COLO668 (cell line): ENCODE results near the gene STRBP.
A peak's percentile ranks its signal among the peaks of the same experiment; 100 is the strongest.
"Not testable (repeated sequence)": the region's sequence is repeated elsewhere in the genome, so short reads cannot be mapped to it uniquely, and the experiment has no call there.

ENCODE experiments used
- DNase-seq: peaks from one replicate; lab custom pipeline; 2025; ENCODE audit not compliant: unreplicated experiment; lab: John Stamatoyannopoulos, UW

STRBP gene

GRCh38 chr9:123268465-123269259 lies at the start of gene STRBP:
Gene STRBP (minus strand): TSS chr9:123268586. CDS start chr9:123184134, 84,452 bp downstream.
- DNase-seq, result peak; percentile 97

- no peak for DNase-seq
These were observed 47.8 kb upstream of the STRBP start for GRCh38 chr9:123316053-123316718.

DNA sequence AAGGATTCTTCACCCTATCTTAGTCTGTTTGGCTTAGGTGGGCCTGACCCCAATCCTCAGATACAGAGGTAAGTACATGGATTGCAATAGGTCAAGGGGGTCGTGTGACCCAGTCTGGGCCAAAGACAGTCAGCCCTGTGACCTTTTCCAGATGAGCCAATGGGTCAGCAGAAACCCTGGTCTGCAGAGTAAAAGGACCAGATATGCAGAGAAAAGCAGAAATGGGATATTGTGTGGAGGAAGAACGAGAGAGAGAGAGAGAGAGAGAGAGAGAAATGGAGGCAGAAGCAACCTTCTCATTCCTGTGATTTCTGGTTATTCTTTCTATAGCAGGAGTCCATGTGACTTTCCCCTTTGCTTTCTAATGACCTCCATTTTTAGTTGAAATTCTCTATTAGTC lies 47.2 kb upstream of the STRBP start:
- DNase-seq, result no peak

DNA sequence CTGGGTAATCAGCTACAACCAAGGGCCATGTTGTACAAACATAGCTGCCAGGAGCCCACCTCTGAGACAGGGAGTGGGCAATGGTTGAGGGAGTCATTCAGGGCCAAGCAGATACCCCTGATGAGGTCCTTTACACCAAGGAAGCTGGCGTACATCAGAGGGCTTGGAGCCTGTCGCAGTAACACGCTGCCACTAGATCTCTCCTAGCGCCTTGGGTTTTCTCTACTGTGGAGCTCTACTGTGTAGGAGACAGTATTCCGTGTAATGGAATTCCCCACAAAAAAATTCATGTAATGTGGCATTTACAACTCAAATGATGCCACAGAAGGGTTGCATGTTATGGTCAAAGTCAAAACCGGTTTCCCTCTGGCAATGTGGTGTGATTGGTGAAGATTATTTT lies 46.2 kb upstream of the STRBP start:
- DNase-seq, result no peak

- no peak for DNase-seq
These were observed 44.0 kb upstream of the STRBP start for GRCh38 chr9:123312306-123312877.

DNA sequence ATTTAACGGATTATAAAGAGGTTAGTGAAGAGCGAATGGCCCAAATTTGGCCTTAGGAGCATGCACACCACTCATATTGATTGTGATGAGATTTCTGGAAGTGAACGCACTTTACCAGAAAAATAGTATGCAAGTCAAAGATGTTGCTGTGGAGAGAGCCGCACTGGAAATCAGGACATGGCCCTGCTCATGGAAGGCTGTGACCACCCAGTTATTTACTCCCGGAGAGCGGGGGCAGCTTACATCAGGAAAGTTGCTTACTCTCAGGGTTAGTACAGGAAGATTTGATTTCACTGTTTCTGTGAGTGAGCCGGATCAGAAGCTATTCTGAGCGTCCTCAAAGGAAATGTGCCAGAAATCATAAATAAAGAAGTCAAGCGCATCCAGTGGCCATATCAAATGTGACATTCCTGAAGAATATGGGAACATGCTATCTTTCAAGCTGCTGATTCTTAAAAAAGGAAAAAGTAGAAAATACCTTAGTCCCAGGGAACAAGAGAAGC lies 42.9 kb upstream of the STRBP start:
- DNase-seq, result no peak

GRCh38 chr9:123310551-123311249 lies 42.3 kb upstream of the STRBP start:
- no peak for DNase-seq

- no peak for DNase-seq
These were observed 41.2 kb upstream of the STRBP start for GRCh38 chr9:123309611-123310010.

DNA sequence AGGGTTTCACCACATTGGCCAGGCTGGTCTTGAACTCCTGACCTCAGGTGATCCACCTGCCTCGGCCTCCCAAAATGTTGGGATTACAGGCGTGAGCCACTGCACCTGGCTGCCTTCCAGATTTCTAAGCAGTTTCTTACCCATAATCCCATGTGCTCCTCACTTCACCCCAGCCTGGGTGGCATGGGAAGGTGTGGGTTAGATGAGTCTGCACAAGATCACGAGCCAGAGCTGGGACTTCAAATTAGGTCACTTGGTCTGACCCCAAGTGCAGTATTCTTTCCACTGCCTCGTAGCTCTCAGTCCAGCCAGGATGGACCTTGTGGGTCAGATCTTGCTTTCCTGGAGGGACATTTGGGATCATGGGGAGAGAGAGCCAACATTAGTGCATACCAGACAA lies 37.5 kb upstream of the STRBP start:
- no peak for DNase-seq

DNA sequence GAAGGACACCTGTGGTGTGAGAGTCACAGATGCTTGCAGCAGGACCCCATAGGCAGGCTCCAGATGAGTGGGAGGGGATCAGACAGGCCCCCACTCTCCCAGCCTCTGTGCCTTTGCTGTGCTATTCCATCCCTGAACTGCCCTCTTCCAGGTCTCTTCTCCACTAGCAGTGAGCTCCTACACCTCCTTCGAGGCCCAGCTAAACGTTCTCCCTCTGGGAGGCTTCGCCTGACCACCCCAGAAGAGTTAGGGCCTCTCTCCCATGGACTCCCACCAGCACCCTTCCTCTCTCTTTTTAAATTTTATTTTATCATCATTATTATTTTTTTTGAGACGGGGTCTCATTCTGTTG lies 35.9 kb upstream of the STRBP start:
- no peak for DNase-seq

DNA sequence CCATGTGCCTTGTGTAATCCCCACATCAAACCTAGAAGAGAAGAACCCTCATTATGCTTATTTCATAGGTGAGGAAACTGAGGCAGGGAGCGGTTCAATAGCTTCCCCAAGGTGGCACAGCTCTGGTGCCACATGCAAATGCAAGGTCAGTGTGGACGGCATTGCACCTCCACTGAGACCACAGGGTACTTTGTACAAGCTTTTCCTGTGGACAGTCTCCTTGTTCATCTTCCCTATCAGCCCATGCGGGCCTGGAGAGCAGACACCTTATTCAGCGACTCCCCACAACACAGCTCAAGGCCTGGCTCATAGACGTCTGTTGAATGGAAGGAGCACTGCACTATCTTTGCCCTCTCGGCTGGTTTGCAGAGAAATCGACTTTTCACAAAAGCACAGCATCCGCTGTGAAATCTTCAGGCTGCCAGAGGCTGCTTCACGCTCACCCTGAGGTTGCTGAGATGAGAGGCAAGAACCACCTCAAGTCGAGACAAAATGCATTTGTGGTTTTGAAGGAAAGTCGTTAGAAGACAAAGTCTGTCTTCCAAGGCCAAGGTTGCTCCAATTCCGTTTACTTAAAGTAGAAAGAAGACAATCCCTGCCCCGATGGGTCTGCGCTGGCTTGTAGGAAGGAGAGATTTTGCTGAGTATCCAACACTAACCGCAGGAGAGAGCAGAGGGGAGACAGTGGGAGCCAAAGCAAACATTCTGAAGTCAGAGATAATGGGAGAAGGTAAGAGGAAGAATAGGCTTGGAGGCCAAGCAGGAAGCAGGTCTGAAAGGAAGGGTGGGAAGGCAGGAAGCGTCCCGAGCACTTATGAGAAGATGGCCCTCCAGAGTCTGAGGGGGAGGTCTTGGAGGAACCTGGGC lies 34.2 kb upstream of the STRBP start:
- no peak for DNase-seq

DNA sequence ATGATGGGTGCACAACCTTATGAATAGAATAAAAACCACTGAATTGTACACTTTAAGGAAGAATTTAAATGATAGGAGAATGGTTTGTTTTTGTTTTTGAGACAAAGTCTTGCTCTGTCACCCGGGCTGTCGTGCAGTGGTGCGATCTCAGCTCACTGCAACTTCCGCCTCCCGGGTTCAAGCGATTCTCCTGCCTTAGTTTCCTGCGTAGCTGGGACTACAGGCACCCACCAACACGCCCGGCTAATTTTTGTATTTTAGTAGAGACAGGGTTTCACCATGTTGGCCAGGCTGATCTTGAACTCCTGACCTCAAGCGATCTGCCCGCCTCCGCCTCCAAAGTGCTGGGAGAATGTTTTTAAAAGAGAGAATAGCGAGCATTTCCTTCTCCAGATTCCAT lies 33.5 kb upstream of the STRBP start:
- not testable (repeated sequence) for DNase-seq

DNA sequence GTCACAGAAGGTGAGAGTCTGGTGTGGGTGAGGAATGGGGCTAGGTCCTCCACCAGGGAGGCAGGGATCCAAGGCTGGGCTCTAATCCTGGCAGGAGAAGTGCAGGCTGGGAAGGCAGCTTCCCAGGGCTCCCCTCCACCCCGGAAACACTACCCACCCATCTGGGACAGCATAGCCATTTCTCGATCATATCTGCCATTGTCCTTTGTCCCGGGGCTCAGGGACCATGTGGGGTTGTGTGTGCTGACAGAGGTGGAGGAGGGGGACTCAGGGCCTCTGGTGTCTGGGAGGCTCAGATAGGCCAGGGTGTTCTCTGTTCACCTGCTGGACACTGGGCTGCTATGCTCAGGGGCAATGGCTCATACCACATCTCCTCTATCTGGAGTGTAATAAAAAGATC lies 32.2 kb upstream of the STRBP start:
- no peak for DNase-seq

GRCh38 chr9:123299558-123300126 lies 31.3 kb upstream of the STRBP start:
- no peak for DNase-seq

- no peak for DNase-seq
These were observed 27.8 kb upstream of the STRBP start for GRCh38 chr9:123296174-123296573.

- DNase-seq, result no peak
These were observed 23.4 kb upstream of the STRBP start for GRCh38 chr9:123291736-123292135.

GRCh38 chr9:123290764-123291163 lies 22.4 kb upstream of the STRBP start:
- no peak for DNase-seq

- DNase-seq, result no peak
These were observed 19.3 kb upstream of the STRBP start for GRCh38 chr9:123287639-123288038.

GRCh38 chr9:123286324-123286723 lies 17.9 kb upstream of the STRBP start:
- DNase-seq, result no peak

GRCh38 chr9:123284656-123285055 lies 16.3 kb upstream of the STRBP start:
- DNase-seq, result no peak
